ENCODE data around the gene TLE7.
A peak's percentile ranks its signal among the peaks of the same experiment; 100 is the strongest.

TLE7 gene

DNA sequence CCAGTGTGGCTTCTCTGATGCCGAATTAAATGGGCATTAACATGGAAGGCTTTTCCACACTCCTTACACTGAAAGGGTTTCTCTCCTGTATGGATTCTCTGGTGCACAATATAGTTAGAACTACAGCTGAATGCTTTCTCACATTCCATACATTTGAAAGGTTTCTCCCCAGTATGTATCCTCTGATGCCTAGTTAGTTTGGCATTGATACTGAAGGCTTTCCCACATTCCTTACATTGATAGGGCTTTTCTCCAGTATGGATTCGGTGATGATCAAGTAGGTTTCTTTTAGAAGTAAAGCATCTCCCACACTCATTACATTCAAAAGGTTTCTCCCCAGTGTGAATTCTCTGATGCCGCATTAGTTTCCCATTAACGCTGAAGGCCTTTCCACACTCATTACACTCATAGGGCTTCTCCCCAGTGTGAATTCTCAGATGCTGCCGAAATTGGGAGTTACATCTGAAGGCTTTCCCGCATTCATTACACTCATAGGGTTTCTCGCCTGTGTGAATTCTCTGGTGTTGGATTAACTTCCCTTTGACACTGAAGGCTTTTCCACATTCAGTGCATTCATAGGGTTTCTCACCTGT is 6.5 kb upstream of the TLE7 start:
- DNase-seq (ENCODE audit: low spot score) = no peak

DNA sequence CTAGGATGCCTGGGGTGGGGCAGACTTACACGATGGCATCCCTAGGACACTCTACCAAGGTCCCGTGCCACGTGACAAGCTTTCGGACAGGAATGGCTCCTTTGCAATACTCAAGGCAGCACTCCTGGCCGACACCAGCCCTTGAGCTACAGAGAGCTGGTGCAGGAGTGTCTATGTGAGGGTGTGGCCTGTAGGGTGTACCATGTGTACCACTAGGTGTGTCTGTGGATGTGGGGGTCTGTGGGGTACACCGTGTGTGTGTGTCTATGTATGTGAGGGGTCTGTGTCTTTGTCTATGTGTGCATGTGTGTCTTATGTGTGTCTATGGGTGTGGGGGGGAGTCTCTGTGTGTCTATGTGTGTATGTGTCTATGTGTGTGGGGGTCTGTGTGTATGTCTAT is 1.9 kb upstream of the TLE7 start:
- DNase-seq (ENCODE audit: low spot score) = no peak

DNA sequence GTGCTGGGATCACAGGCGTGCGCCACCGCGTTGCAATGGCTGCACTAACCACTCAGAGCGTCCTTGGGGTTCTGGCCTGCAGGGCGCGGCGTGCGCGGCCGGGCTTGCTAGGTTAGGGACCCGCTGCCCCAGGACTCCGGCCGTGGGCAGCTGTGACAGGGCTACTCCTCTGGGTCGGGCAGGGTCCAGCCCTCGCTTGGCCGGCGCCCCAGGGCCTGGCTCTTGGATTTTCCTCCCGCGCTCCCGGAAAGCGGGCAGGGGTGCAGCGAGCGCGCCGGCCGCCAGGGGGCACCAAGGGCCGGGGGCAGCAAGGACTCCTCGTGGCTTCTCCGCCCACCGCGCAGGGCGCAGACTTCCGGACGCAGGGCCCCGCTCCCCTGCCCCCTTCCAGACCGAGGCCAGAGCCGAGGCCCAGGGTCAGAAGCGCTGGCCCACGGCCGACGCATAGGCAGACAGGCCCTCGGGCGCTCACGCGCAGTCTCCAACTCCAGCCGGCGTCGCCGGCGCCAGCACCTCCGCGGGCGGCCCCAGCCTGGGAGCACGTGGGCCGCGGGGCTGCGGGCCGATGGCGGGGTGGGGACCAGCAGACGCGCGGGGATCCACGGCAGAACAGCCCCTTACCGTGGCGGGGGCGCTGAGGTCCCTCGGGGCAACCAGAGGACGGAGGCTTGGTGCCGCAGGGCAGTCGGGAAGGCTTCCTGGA is 355 bp downstream of the TLE7 start:
- no peak for DNase-seq (ENCODE audit: low spot score)

DNA sequence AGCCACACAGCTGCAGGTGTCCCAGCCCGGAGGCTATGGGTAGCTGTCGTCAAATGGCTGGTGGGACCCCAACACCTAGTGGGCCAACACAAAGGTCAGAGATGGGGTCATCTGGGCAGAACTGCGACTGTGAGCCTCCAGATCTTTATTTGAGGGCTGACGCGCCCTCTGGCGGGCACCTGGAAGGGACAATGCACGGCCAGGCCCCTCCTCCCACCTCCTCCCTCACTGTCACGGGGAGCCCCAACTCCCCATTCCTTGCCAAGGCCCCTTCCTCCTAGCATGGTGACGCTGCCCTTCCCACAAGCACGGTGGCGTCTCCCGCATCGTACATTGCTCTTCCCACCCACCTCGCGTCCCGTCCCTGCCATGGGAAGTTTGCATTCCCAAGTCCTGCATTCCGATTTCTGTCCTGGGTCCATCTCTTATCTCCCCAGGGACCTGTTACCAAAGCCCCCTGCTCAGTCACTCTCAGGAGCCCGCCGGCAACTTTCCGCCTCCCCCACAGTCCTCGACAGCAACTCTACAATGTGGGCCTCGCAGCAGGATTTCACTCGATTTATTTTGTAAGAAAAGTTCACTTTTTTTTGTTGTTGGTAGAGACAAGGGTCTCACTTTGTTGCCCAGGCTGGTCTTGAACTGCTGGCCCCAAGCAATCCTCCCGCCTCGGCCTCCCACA is 1.0 kb downstream of the TLE7 start:
- no peak for DNase-seq (ENCODE audit: low spot score)

DNA sequence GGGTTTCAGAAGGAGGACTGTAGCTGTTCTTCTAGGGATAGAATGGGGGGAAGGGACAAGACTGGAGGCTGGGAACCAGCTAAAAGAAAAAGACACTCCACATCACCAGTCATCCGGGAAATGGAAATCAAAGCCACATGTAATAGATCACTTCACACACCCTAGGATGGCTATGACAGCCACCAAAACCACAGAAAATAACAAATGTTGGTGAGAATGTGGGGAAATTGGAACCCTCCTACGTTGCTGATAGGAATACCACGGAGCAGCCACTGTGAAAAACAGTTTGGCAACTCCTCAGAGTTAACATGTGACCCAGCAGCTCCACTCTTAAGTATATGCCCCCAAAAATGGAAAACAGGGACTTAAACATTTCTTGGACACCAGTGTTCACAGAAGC is 2.3 kb downstream of the TLE7 start:
- peak; percentile 37 for DNase-seq (ENCODE audit: low spot score)

DNA sequence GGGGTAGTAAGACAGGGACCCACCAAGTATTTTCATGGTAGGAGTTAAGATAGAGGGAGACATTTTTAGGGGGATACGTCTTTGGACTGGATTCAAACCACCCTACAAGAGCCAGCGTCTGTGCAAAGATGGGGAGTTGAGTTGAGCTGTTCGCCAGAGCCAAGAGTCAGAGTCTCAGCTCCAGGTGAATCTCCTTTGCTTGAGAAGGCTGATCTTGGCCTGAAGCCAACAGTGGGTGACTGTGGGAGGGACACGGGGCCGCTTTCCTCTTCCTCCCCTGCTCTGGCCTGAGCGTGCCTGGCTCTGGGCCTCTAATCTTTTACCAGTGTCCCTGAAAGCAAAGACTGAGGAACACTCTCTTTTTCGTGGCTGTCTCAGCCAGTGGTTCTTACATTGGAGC is 5.4 kb downstream of the TLE7 start:
- no peak for DNase-seq (ENCODE audit: low spot score)

DNA sequence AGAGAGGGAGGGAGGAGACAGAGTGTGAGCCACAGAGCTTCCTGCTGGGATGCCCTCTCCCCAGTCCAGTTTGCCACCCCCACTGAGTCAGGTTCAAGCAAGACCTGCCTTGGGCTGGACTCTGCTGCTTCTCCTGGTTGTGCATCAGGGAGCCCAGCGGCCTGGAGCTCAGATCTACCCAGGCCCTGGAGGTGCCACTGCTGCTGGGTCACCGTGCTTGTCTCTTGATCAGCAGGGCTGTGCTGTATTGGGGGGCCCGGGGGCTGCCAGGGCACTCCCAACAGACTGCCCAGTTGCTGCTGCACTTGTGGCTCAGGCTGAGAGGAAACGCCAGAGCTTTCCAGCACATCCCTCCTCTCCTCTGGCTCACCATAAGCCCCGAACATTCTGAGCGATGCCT is 8.9 kb downstream of the TLE7 start:
- DNase-seq (ENCODE audit: low spot score) = no peak

DNA sequence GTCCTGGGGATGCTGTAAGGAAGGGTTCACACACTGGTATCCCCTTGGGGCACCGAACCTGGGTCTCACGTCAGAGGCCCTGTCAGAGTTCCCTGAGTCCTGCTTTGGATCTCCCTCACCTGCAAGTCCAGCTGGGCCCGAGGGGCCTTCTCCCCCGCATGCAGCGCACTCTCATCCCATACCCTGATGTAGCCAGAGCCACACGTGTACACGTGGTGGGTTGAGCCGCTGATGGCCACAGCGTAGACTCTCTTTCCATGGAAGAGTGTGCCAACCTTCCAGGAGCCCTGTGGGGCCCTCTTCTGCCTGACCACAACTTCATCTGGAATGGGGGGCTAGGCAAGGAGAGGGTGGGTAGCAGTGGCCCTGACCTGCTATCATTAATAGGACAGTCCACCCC is 9.9 kb downstream of the TLE7 start:
- no peak for DNase-seq (ENCODE audit: low spot score)

DNA sequence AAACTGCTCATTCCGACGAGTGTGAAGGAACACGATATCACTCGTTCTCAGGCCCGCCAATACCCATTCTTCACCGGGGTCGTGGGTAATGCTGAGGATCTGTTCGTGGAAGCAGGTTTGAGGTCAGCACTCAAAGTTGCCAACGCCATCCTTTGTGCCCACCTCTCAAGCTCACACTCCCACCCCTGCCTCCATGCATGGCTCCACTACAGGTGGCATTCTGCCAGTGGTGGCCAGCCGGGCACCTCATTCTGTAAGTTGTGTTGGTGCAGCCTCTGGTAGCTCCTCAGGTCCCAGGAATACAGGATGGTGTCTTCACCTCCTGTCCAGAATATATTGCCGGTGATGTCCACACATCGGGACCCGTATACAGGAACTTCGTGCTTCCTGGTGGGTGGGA is 10.7 kb downstream of the TLE7 start:
- DNase-seq (ENCODE audit: low spot score) = no peak

DNA sequence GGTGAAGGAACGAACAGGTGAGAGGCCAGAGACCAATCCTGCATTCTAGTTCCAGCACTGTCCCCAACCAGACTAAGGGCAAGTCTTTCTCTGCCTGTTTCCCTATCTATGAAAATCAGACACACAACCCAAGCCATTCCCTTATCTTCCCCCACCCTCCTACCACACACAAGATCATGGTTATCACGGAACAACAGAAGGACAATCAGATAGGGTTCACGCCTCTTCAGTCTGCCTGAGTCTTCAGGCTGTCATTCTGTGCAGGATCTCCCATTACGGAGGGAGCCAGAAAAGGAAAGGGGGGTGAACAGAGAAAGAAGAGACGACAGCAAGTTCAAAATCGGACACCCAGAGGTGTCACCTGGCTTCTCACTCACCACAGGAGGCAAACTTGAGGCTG is 11.1 kb downstream of the TLE7 start:
- no peak for DNase-seq (ENCODE audit: low spot score)

DNA sequence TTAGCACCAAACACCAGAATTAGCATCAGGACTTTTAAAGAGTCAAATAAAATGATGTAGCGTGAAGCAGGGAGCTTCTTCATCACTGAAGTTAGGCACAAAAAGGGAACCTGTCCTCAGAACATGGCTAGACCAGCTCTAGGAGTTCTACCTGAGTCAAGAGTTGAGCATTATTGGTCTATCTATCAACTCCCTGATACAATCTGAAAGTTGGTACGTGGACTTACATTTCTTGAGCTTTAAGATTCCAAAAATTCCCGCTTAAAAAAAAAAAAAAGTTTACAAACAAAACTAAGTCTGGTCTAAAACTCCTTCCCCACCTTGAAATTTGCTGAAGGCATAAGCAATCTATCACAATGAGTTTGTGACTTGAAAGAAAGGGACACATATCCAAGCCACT is 12.3 kb downstream of the TLE7 start:
- DNase-seq (ENCODE audit: low spot score) = no peak

DNA sequence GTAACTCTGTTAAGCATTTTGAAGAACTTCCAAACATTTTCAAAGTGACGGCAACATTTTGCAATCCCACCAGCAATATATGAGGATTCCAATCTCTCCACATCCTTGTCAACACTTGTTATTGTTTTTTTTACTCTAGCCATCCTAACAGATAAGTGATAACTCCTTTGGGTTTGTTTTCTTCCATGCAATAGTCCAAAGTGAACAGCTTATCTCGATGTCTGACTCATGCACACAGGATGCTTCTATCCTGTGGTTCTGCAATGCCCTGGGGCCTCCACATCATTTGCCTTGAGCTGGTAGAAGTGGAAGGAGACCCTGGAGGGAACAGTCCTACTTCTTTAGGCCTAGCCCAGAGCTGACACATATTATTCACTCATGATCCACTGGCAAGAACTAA is 13.0 kb downstream of the TLE7 start:
- DNase-seq (ENCODE audit: low spot score) = no peak

DNA sequence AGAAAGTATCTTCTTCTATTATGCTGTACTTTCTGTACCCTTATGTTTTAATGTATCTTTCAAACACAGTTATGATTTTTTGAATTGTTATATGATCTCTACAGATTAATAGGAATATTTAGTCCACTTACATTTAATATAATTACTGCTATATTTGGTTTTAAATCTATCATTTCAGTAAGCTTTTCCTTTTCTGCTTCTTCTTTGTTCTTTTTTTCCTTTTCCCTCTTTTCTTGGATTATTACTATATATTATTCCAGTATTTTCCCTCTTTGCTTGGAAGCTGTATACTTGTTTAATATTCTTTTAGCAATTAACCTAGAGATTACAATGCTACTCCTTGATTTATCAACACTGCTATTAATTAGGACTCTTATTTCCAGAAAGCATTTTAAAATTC is 13.5 kb downstream of the TLE7 start:
- DNase-seq (ENCODE audit: low spot score) = no peak

DNA sequence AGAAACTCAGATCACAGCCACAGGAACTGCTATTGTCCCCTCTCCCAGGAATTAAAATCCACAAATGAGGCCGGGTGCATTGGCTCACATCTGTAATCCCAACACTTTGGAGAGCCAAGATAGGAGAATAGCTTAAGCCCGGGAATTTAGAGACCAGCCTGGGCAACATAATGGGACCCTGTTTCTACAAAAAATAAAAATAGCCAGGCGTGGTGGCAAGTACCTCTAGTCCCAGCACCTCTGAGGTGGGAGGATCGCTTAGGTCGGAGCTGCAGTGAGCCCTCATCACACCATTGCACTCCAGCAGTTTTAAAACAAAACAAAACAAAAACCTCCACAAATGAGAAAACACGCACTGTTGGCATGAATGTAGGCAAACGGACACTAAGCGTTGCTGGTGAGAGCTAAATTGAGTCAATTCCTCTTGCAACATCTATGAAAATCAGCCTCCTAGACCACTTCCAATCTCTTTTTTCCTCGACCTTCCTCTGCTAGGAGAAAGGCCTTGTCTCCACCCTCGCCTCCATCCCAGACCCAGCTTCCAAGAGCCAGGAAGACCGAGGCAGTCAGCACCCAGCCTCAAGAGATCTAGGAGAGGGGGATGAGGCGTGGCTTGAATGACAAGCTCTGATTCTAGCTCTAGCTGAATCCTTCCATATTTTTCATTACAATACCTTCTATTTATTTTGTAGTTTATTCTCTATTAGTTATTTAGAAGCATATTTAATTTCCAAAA is 14.8 kb downstream of the TLE7 start:
- no peak for DNase-seq (ENCODE audit: low spot score)

DNA sequence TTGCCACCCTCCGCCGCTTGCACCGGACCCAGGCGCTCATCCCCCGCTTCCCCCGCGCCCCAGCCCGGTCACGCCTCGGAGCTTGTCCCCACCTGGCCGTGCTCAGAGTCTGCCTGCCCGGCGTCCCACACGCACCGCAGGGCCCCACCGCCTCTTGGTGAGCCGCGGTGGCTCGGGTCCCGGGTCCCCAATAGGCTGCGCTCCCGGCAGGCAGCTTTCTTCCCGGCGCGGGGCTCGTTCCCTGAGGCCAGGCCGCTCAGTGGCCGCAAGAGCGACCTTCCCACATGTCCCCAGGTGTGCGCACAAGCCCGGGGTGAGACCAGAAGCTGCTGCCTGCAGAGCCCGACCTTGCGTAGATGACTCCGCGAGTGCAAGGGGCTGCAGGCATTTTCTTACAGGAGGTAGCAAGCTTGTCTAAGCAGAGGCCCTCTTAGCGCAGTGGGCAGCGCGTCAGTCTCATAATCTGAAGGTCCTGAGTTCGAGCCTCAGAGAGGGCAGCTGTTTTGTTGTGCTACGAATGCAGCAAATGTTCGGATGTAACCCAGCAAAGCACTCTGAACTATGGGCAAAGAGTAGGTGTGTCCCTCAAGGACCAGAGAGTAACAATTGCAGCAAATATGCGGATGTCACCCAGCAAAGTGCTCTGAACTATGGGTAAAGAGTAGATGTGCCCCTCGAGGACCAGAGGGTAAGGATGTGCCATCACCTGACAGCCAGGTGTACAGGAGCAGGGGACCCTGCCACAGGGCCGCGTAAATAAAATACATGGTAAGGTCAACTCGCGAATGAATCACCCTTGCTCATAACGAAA is 15.6 kb downstream of the TLE7 start:
- DNase-seq (ENCODE audit: low spot score) = peak; percentile 99

DNA sequence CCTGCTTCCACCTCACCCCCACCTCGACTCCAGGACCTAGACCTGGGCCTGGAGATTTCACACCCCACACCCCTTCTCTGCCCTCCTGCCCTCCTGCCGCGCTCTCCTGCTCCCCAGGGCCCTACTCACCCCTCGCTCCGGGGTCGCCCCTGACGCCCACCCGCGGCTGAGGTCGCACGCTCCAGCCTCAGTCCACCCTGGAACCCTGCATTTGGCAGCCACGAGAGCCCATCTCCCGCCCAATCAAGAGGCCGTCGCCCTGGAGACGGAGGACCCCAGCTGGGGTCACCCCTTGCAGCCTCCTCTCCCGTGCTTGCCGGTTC is 16.1 kb downstream of the TLE7 start:
- DNase-seq (ENCODE audit: low spot score) = no peak

DNA sequence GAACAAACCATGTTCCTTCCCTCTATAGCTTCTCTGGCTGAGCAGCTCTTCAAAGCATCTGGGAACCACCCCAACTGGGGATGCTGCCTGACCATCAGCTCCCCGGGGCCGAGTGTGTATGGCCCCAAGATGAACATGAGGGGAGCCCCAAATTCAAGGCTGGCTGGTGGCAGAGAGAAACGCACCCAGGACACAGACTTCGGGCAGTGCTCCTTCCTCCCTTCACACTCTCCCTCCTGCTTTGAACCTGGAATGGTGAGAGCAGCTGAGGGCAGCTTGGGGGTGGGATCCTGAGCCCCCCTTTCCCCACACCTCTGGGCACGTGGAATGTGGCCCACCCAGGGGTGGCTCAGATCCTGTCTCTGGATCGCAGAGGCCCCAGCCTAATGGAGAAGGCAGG is 17.2 kb downstream of the TLE7 start:
- DNase-seq (ENCODE audit: low spot score) = no peak

DNA sequence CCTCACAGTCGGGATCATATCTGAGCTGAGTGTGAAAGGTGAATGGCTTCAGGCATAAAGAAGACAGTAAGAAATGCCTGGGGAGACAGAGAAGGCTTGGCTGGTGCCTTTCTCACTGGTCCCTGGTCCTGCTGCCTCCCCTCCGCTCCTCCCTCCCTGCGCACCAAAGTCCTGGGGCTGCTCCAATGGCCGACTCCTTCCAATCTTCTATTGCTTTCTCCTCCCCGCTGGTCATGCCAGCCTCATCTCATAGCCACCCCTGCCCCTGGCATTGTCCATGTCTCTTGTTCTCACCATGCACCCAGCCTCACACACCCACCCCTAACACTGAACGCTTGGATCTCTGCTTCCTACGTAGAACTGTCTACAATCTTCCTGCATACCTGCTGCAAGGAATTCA is 18.0 kb downstream of the TLE7 start:
- no peak for DNase-seq (ENCODE audit: low spot score)

DNA sequence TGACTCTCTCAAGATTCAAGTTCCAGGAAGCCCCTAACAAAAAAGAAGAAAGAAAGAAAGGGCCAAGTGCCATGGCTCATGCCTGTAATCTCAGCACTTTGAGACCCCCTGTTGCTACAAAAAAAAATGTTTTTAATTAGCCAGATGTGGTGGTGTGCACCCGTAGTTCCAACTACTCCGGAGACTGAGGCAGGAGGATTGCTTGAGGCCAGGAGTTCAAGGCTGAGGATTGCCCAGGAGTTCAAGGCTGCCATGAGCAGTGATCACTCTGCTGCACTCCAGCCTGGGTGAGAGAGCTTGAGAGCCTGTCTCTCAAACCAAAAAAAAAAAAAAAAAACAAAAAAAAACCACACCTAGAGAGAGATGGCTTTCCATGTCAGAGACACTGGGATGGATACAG is 18.8 kb downstream of the TLE7 start:
- DNase-seq (ENCODE audit: low spot score) = no peak

DNA sequence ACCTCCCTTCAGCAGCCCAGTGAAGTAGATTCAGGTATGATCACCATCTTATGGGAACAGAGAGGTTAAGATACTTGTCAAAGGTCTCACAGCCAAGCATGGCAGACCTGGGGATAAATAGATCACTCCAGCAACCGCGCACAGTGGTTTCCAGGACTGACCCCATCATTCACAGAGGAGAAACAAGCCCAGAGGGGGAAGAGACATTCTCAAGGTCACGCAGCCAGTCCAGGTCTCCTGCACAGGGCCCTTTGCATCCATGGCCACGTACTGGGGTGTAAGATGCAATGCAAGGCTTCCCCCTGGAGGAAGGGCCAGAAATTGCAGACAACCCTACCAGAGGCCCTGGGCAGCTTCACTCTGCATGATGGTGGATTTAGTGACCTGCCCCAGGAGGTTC is 19.9 kb downstream of the TLE7 start:
- DNase-seq (ENCODE audit: low spot score) = peak; percentile 20

DNA sequence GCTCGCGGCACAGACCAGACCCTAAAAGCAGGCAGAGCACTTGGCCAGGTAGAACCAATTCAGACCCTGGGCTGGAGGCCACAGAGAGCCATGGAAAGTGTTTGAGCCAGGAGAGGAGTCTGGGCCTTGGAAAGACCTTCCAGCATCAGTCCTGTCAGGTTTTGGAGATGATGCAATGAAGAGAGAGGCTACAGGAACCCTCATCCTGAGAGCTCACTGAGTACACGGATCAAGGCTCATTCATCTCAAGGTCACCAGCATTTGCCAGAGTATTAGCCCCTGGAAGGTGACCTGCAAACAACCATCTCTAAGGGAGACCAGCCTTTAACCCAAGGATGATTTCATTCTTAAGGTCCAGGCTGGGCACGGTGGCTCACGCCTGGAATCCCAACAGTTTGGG is 27.8 kb downstream of the TLE7 start:
- DNase-seq (ENCODE audit: low spot score) = no peak

DNA sequence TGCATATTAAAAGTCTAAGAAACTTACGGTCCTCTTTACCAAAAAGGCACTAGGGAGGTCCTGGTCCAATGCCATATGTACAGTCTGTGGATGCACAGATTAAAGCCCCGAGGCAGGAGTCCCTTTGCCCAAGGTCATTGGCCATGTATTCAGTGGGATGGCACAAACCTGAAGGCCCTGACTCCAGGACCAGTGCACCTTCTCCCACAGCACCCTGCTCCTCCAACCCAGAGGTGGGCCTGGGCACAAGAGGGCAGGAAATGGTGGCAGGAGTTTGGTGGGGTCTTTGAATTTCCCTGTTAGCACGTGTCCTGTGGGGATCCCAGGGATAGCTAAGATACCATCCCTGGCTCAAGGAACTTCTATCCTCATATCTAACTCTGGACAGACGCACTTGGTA is 28.5 kb downstream of the TLE7 start:
- no peak for DNase-seq (ENCODE audit: low spot score)
